OCI-LY3 (cell line): ENCODE results near the gene APLF.

Experiments used
- H2AFZ ChIP-seq: fragments of 200-600, 300-600 bp; shearing (Covaris generic); 2 replicates; pipeline ENCODE4 v1.6.0; 2014; ENCODE audit warnings: antibody characterized with exemption, low read depth, low read length
- H3K27ac ChIP-seq: fragments of 200-600, 300-600 bp; sonication (generic); 2 replicates; pipeline ENCODE4 v1.5.1; 2014; ENCODE audit warnings: mild to moderate bottlenecking, low read length, moderate library complexity, mixed read lengths
- H3K27me3 ChIP-seq: fragments of 200-600, 300-600 bp; sonication (generic); 2 replicates; pipeline ENCODE4 v1.6.1; 2014; ENCODE audit warnings: low read depth, low read length, mixed read lengths
- H3K36me3 ChIP-seq: fragments of 200-600, 300-600 bp; sonication (generic); replicated peaks from 2 replicates; pipeline ENCODE3; 2014; ENCODE audit warnings: low read depth, low read length, mixed read lengths
- H3K4me1 ChIP-seq: fragments of 300-600, 200-600 bp; sonication (generic); 2 replicates; pipeline ENCODE4 v1.6.1; 2014; ENCODE audit warnings: low read length, mixed read lengths
- H3K4me2 ChIP-seq: fragments of 200-600, 300-600 bp; sonication (generic); 2 replicates; pipeline ENCODE4 v1.6.1; 2014; ENCODE audit warnings: low read length, mixed read lengths
- H3K4me3 ChIP-seq: fragments of 300-600, 200-600 bp; sonication (generic); 2 replicates; pipeline ENCODE4 v1.5.1; 2014; ENCODE audit warnings: antibody characterized with exemption, mild to moderate bottlenecking, low read length, moderate library complexity
- H3K79me2 ChIP-seq: fragments of 300-600, 200-600 bp; shearing (Covaris generic); 2 replicates; pipeline ENCODE4 v1.6.1; 2014; ENCODE audit warnings: mild to moderate bottlenecking, low read length, mixed read lengths
- H3K9ac ChIP-seq: fragments of 300-600, 200-600 bp; shearing (Covaris generic); 2 replicates; pipeline ENCODE4 v1.6.0; 2014; ENCODE audit warnings: mild to moderate bottlenecking, low read length, moderate library complexity
- H3K9me3 ChIP-seq: fragments of 200-600, 300-600 bp; shearing (Covaris generic); 2 replicates; pipeline ENCODE4 v1.6.1; 2014; ENCODE audit warnings: low read length, mixed read lengths; ENCODE audit not compliant: insufficient read depth
- H4K20me1 ChIP-seq: fragments of 200-600, 300-600 bp; sonication (generic); 2 replicates; pipeline ENCODE4 v1.6.1; 2016; ENCODE audit warnings: low read length, mixed read lengths; ENCODE audit not compliant: insufficient read depth
- EZH2phosphoT487 ChIP-seq: fragments of 200-600 bp; shearing (Covaris generic); IDR thresholded peaks from 2 replicates; pipeline ENCODE4 v1.6.1; 2018; ENCODE audit warnings: antibody characterized with exemption, mixed run types, low read depth
- TF ChIP-seq, protein P1 (sequence below): fragments of 200-600, 300-600 bp; sonication (generic); IDR thresholded peaks from 2 replicates; pipeline ENCODE4 v1.5.1; 2014; ENCODE audit warnings: antibody characterized with exemption, low read length, low read depth

APLF gene

DNA sequence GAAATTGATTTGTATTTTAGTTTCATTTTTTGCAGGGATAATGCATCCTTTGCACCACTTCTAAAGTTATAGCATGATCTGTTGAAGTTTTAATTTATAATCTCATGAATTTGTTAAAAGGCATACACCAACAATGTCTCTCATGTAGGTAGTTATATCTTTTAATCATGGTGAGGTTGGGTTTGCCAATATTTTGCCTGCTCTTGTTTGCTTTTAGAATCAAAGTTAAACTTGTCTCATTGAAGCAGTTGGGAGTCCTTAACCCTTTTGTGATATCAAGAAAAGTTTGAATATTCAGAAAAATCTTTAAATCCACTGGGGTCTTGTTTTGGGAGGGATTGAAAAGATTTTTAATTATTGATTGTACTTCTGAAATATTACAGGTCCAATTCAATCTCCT is 31.7 kb downstream of the APLF start:
- Histone ChIP-seq H3K27me3 (no peaks in the 10 kb centered on the region), H3K9me3 (no peaks in the 10 kb centered on the region), H2AFZ (no peak overlapping the region), H4K20me1 (no peaks in the 10 kb centered on the region), H3K4me2 (no peak overlapping the region), H3K9ac (no peak overlapping the region), H3K79me2 (no peaks in the 10 kb centered on the region), H3K36me3 (no peaks in the 10 kb centered on the region), H3K27ac (no peak overlapping the region), H3K4me3 (no peak overlapping the region), H3K4me1 (no peaks in the 10 kb centered on the region)
- no peak for TF ChIP-seq EZH2phosphoT487
- TF ChIP-seq, protein P1, sequence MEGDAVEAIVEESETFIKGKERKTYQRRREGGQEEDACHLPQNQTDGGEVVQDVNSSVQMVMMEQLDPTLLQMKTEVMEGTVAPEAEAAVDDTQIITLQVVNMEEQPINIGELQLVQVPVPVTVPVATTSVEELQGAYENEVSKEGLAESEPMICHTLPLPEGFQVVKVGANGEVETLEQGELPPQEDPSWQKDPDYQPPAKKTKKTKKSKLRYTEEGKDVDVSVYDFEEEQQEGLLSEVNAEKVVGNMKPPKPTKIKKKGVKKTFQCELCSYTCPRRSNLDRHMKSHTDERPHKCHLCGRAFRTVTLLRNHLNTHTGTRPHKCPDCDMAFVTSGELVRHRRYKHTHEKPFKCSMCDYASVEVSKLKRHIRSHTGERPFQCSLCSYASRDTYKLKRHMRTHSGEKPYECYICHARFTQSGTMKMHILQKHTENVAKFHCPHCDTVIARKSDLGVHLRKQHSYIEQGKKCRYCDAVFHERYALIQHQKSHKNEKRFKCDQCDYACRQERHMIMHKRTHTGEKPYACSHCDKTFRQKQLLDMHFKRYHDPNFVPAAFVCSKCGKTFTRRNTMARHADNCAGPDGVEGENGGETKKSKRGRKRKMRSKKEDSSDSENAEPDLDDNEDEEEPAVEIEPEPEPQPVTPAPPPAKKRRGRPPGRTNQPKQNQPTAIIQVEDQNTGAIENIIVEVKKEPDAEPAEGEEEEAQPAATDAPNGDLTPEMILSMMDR = no peak

DNA sequence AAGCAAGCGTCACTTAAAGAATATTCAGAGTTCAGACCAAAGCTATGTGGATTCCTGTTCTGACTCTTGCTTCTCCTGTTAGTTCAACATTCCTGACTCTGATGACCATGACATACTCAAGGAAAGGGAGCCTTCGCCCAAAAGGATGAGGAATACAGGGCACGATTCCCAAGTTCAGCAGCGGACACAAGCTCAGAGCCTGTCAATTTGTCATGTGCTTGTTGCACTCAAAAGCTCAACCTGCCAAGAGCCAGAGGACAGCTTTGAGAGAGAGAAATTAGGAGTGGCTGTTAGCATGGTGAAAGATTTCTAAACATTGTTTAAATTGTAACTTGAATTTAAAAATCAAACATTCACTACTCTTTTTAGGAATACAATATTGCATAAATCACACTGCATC is 33.3 kb downstream of the APLF start:
- no peak overlapping the region for H3K4me3 ChIP-seq
- H3K36me3 ChIP-seq = no peaks in the 10 kb centered on the region
- no peak overlapping the region for H3K4me2 ChIP-seq
- no peaks in the 10 kb centered on the region for H3K79me2 ChIP-seq
- H3K27ac ChIP-seq = no peak overlapping the region
- no peak overlapping the region for H2AFZ ChIP-seq
- H4K20me1 ChIP-seq = no peaks in the 10 kb centered on the region
- no peaks in the 10 kb centered on the region for H3K4me1 ChIP-seq
- H3K9me3 ChIP-seq = no peaks in the 10 kb centered on the region
- H3K27me3 ChIP-seq = no peaks in the 10 kb centered on the region
- TF ChIP-seq EZH2phosphoT487 = no peak
- TF ChIP-seq, protein P1 = no peak
- no peak overlapping the region for H3K9ac ChIP-seq

DNA sequence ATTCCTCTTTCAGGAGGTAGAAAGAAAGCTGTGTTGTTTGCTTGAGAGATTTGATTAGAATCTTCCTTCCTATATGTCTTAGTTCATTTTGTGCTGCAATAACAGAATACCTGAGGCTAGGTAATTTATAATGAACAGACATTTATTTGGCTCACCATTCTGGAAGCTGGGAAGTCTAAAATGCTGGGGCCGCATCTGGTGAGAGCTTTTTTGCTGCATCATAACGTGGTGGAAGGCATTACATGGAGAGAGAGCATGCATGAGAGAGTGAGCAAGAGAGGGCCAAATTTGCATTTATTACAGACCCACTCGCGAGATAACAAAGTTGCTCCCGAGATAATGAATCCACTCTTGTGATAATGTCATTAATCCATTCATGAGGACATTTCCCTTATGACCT is 34.4 kb downstream of the APLF start:
- Histone ChIP-seq H3K79me2 (no peaks in the 10 kb centered on the region), H2AFZ (no peak overlapping the region), H3K4me1 (no peaks in the 10 kb centered on the region), H3K9ac (no peak overlapping the region), H3K4me3 (no peak overlapping the region), H3K27ac (no peak overlapping the region), H4K20me1 (no peaks in the 10 kb centered on the region), H3K9me3 (no peaks in the 10 kb centered on the region), H3K4me2 (no peak overlapping the region), H3K27me3 (no peaks in the 10 kb centered on the region), H3K36me3 (peaks cover 5% of the 10 kb centered on the region)
- no peak for TF ChIP-seq EZH2phosphoT487
- TF ChIP-seq, protein P1 = no peak

DNA sequence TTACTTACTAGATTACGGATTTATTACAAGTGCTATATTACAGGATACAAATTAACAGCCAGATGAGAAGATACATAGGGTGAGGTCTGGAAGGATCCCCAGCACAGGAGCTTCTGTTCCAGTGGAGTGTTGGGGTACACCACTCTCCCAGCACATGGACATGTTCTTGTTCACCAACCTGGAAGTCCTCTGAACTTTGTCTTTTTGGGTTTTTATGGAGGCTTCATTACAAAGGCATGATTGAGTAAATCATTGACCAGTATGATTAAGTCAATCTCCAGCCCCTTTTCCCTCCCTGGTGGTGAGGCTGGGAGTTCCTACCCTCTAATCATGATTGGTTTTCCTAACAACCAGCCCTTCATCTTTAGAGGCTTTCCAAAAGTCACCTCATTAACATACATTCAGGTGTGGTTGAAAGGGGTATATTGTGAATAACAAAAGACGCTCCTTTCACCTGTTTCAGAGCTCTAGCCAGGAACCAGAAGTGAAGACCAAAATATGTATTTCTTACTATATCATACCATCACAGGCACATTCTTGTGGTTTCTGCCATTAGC is 38.3 kb downstream of the APLF start:
- no peak for TF ChIP-seq EZH2phosphoT487
- TF ChIP-seq, protein P1 = no peak
- H3K4me1 ChIP-seq = no peaks in the 10 kb centered on the region
- no peak overlapping the region for H2AFZ ChIP-seq
- no peaks in the 10 kb centered on the region for H3K79me2 ChIP-seq
- no peak overlapping the region for H3K4me2 ChIP-seq
- H3K9ac ChIP-seq = no peak overlapping the region
- no peaks in the 10 kb centered on the region for H3K9me3 ChIP-seq
- H4K20me1 ChIP-seq = no peaks in the 10 kb centered on the region
- H3K36me3 ChIP-seq = peaks cover 8% of the 10 kb centered on the region
- no peak overlapping the region for H3K27ac ChIP-seq
- H3K27me3 ChIP-seq = no peaks in the 10 kb centered on the region
- H3K4me3 ChIP-seq = no peak overlapping the region
